GM23338 (cell line): ENCODE measurements around the gene NOP58. TPM values are rescaled to one million over a fixed set of nuclear protein-coding genes. Genes with fewer than 3 reads are reported as not detected.
"Not testable (repeated sequence)": the region's sequence is repeated elsewhere in the genome, so short reads cannot be mapped to it uniquely, and the experiment has no call there.

Experiments
- ATAC-seq: fragments of 200-7000 bp; cut with Tn5 transposase; 3 replicates; pipeline ENCODE4 v1.9.1; 2020
- DNase-seq: peaks from one replicate; pipeline ENCODE4 v3.0.0-alpha.2; 2015; ENCODE audit warnings: low spot score
- H2AFZ ChIP-seq: fragments of 200-600 bp; sonication (generic); 2 replicates; pipeline ENCODE4 v1.8.0; 2016; ENCODE audit warnings: antibody characterized with exemption, mild to moderate bottlenecking, moderate library complexity
- H3F3A ChIP-seq: fragments of 200-600 bp; sonication (generic); replicated peaks from 2 replicates; pipeline ENCODE4 v1.8.0; 2017; ENCODE audit warnings: antibody characterized with exemption, mixed run types, low read depth
- H3K27ac ChIP-seq: fragments of 200-600 bp; sonication (generic); 2 replicates; pipeline ENCODE4 v1.6.1; 2016; ENCODE audit warnings: low read depth
- H3K27me3 ChIP-seq: fragments of 200-600 bp; sonication (generic); 2 replicates; pipeline ENCODE4 v1.8.0; 2016; ENCODE audit warnings: mild to moderate bottlenecking, mixed run types, moderate library complexity; ENCODE audit not compliant: insufficient read depth
- H3K36me3 ChIP-seq: fragments of 200-600 bp; sonication (generic); 2 replicates; pipeline ENCODE4 v1.8.0; 2016; ENCODE audit warnings: mild to moderate bottlenecking; ENCODE audit not compliant: insufficient read depth
- H3K4me1 ChIP-seq: fragments of 200-600 bp; sonication (generic); 2 replicates; pipeline ENCODE4 v1.8.0; 2016; ENCODE audit warnings: mild to moderate bottlenecking, moderate library complexity; ENCODE audit not compliant: insufficient read depth
- H3K4me2 ChIP-seq: fragments of 200-600 bp; sonication (generic); 2 replicates; pipeline ENCODE4 v1.7.1; 2017; ENCODE audit warnings: mixed run types
- H3K4me3 ChIP-seq: fragments of 200-600 bp; sonication (generic); 2 replicates; pipeline ENCODE4 v1.6.1; 2016; ENCODE audit warnings: mixed run types
- H3K79me2 ChIP-seq: fragments of 200-600 bp; sonication (generic); replicated peaks from 2 replicates; pipeline ENCODE4 v1.8.0; 2017; ENCODE audit warnings: mild to moderate bottlenecking; ENCODE audit not compliant: insufficient read depth
- H3K9me2 ChIP-seq: fragments of 200-600 bp; sonication (generic); 2 replicates; pipeline ENCODE4 v1.8.0; 2017; ENCODE audit not compliant: insufficient read depth
- H4K20me1 ChIP-seq: fragments of 200-600 bp; sonication (generic); replicated peaks from 2 replicates; pipeline ENCODE4 v1.8.0; 2017; ENCODE audit warnings: mild to moderate bottlenecking; ENCODE audit not compliant: insufficient read depth
- H3K27ac Mint-ChIP-seq: 2 replicates; pipeline ENCODE4 v1.8.0; 2020; ENCODE audit warnings: inconsistent platforms, mild to moderate bottlenecking, moderate library complexity, mixed read lengths
- H3K27me3 Mint-ChIP-seq: 3 replicates; pipeline ENCODE4 v1.8.0; 2022; ENCODE audit warnings: low read depth, mild to moderate bottlenecking, moderate library complexity, mixed read lengths, inconsistent platforms; ENCODE audit not compliant: insufficient read depth, poor library complexity
- H3K36me3 Mint-ChIP-seq: 3 replicates; pipeline ENCODE4 v1.8.0; 2021; ENCODE audit warnings: low read depth, mild to moderate bottlenecking, inconsistent platforms, moderate library complexity, mixed read lengths
- H3K4me1 Mint-ChIP-seq: 3 replicates; pipeline ENCODE4 v1.8.0; 2020; ENCODE audit warnings: mild to moderate bottlenecking, inconsistent platforms, mixed read lengths
- H3K4me3 Mint-ChIP-seq: 3 replicates; pipeline ENCODE4 v1.8.0; 2021; ENCODE audit warnings: moderate library complexity, mild to moderate bottlenecking, inconsistent platforms, mixed read lengths
- H3K9me3 Mint-ChIP-seq: 3 replicates; pipeline ENCODE4 v1.8.0; 2020; ENCODE audit warnings: moderate library complexity, mild to moderate bottlenecking, inconsistent platforms, mixed read lengths
- CREB1 ChIP-seq: fragments of 250-450 bp; sonication (Bioruptor Pico); IDR thresholded peaks from 2 replicates; pipeline ENCODE4 v1.5.0; 2020; ENCODE audit warnings: low read depth, mild to moderate bottlenecking, moderate library complexity
- EZH2 ChIP-seq: fragments of 200-600 bp; sonication (generic); IDR thresholded peaks from one replicate; pipeline ENCODE4 v1.8.0; 2017; ENCODE audit warnings: antibody characterized with exemption, mild to moderate bottlenecking, low read depth; ENCODE audit not compliant: unreplicated experiment
- EZH2phosphoT487 ChIP-seq: fragments of 200-600 bp; sonication (generic); IDR thresholded peaks from one replicate; pipeline ENCODE4 v1.8.1; 2018; ENCODE audit warnings: antibody characterized with exemption; ENCODE audit not compliant: unreplicated experiment
- JUNB ChIP-seq: IDR thresholded peaks from one replicate; pipeline ENCODE4 v1.6.1; 2016; ENCODE audit warnings: antibody characterized with exemption; ENCODE audit not compliant: unreplicated experiment
- NANOG ChIP-seq: IDR thresholded peaks from 2 replicates; pipeline ENCODE4 v1.6.1; 2016; ENCODE audit warnings: antibody characterized with exemption, borderline replicate concordance
- POLR2AphosphoS5 ChIP-seq: IDR thresholded peaks from 2 replicates; pipeline ENCODE4 v1.6.1; 2016; ENCODE audit warnings: antibody characterized with exemption, low read depth
- REST ChIP-seq: IDR thresholded peaks from one replicate; pipeline ENCODE4 v1.6.1; 2018; ENCODE audit warnings: antibody characterized with exemption; ENCODE audit not compliant: unreplicated experiment
- ZNF114 ChIP-seq: fragments of 250-450 bp; sonication (Bioruptor Pico); IDR thresholded peaks from 2 replicates; pipeline ENCODE4 v1.5.0; 2020; ENCODE audit warnings: mild to moderate bottlenecking, moderate library complexity
- ZNF331 ChIP-seq: fragments of 250-450 bp; sonication (Bioruptor Pico); IDR thresholded peaks from 2 replicates; pipeline ENCODE4 v1.5.0; 2020; ENCODE audit warnings: low read depth, mild to moderate bottlenecking, moderate library complexity
- polyA plus RNA-seq: library from polyadenylated mRNA; unstranded; fragments of >200 nt; fragmentation: Nextera tagmentation; extraction: Ambion mirVana; gene quantifications from 2 replicates; pipeline ENCODE4 v1.2.1, GENCODE V29; 2016
- total RNA-seq: library from RNA; depleted of rRNA; stranded (reverse); fragments of >200 nt; shearing (Covaris generic); gene quantifications from 2 replicates; pipeline ENCODE4 v1.2.3, GENCODE V29; 2014

NOP58 gene
- total and polyA plus RNA-seq, 2 experiments from 2014 or later: 174 to 236 TPM

DNA sequence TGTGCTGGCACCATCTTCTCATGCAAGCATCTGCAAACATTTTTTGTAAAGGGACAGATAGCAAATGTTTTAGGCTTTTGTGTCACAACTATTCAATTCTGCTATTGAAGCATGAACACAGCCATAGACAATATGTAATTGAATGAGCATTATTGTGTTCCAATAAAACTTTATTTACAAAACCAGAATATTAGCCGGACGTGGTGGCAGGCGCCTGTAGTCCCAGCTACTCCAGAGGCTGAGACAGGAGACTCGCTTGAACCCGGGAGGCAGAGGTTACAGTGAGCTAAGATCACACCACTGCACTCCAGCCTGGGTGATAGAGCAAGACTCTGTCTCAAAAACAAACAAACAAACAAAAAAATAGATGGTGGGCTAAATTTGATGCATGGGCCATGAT is 17.9 kb upstream of the NOP58 start:
- Mint-ChIP-seq H3K4me1 (peaks cover 14% of the 10 kb centered on the region), H3K27me3 (peaks cover 13% of the 10 kb centered on the region)
- not testable (repeated sequence) for H3K27ac Mint-ChIP-seq, H3K4me3 ChIP-seq, H3K4me2 ChIP-seq, H3K9me3 Mint-ChIP-seq, DNase-seq, H3K27me3 ChIP-seq, H3K79me2 ChIP-seq, H3K4me3 Mint-ChIP-seq, H2AFZ ChIP-seq, H3K36me3 ChIP-seq, H3K27ac ChIP-seq, H3K9me2 ChIP-seq, H3K36me3 Mint-ChIP-seq, H4K20me1 ChIP-seq, ATAC-seq, H3F3A ChIP-seq
- H3K4me1 ChIP-seq: peaks cover 13% of the 10 kb centered on the region

GRCh38 chr2:202249521-202250253 is 15.9 kb upstream of the NOP58 start:
- peak; percentile 51 for TF ChIP-seq POLR2AphosphoS5
- TF ChIP-seq JUNB: no peak
- TF ChIP-seq EZH2: no peak
- TF ChIP-seq NANOG: peak; percentile 80
- no peak for TF ChIP-seq EZH2phosphoT487
- TF ChIP-seq CREB1 (CRISPR knock-in tag): peak; percentile 68
- no peak for TF ChIP-seq ZNF331 (CRISPR knock-in tag)
- no peak for TF ChIP-seq REST
- no peak for TF ChIP-seq ZNF114 (CRISPR knock-in tag)
- DNase-seq (peak; percentile 94), ATAC-seq (peak; percentile 96)
- Histone ChIP-seq H3K27me3 (no peaks in the 10 kb centered on the region), H3K79me2 (no peaks in the 10 kb centered on the region), H2AFZ (no peak overlapping the region), H3K4me1 (peaks cover 13% of the 10 kb centered on the region), H3K36me3 (no peaks in the 10 kb centered on the region), H3K27ac (peak overlapping the region; percentile 88), H3K4me3 (peak overlapping the region; percentile 27; the same call in 1 of the 2 replicates), H3K4me2 (peak overlapping the region; percentile 59), H4K20me1 (no peaks in the 10 kb centered on the region), H3F3A (no peaks in the 10 kb centered on the region; the same call in 1 of the 2 replicates), H3K9me2 (no peaks in the 10 kb centered on the region)
- Mint-ChIP-seq H3K4me1 (peaks cover 14% of the 10 kb centered on the region), H3K4me3 (peak overlapping the region; percentile 29), H3K36me3 (0 out of 3 replicates have a peak, but pooled peaks cover 4% of the 10 kb centered on the region), H3K27ac (peak overlapping the region; percentile 91), H3K27me3 (peaks cover 11% of the 10 kb centered on the region), H3K9me3 (no peaks in the 10 kb centered on the region; the same call in 2 of the 3 replicates)
